ENCODE results near the gene SLC17A9. TPM values are rescaled to one million over a fixed set of nuclear protein-coding genes. Genes with fewer than 3 reads are reported as not detected.

Gene SLC17A9
- total RNA-seq, 1 experiment from 2014 or later: not detected

GRCh38 chr20:62957136-62958117, 4.9 kb downstream of the SLC17A9 start:
- no peak overlapping the region for H3K4me3 ChIP-seq (ENCODE audit: low read length)
- no TSS peak for BruUV-seq (replicated peaks)
- no peaks in the 10 kb centered on the region for H3F3A ChIP-seq (ENCODE audit: low read length, unreplicated experiment)
- intact Hi-C loops (cut with micrococcal nuclease): no loop called here
- no peak for TF ChIP-seq EZH2phosphoT487 (IDR thresholded peaks at IDR 0.05; ENCODE audit: borderline replicate concordance, low read length)
- H3K4me2 ChIP-seq (ENCODE audit: low read length): no peak overlapping the region
- H3K27ac ChIP-seq (ENCODE audit: low read length): no peak overlapping the region
- H3K27me3 ChIP-seq (ENCODE audit: low read length): no peaks in the 10 kb centered on the region
- H4K20me1 ChIP-seq (ENCODE audit: low read length): no peaks in the 10 kb centered on the region
- H2AFZ ChIP-seq (ENCODE audit: low read length): no peak overlapping the region
- H3K4me1 ChIP-seq (ENCODE audit: insufficient read depth, low read length): no peaks in the 10 kb centered on the region; the same call in 1 of the 2 replicates
- H3K79me2 ChIP-seq (ENCODE audit: low read length): no peaks in the 10 kb centered on the region
- no peak for DNase-seq
- H3K9me3 ChIP-seq (ENCODE audit: low read length): no peaks in the 10 kb centered on the region
- CTCF ChIA-PET: interaction anchor here (0.5 kb wide), 1 partner anchor 241 kb away, joined by 9 read pairs; no protein-coding TSS in a partner anchor
- POLR2A ChIA-PET (ENCODE audit: unreplicated experiment): no interaction called here
- no peaks in the 10 kb centered on the region for H3K36me3 ChIP-seq (ENCODE audit: low read depth, low read length)
- H3K9ac ChIP-seq (ENCODE audit: low read length): no peak overlapping the region
- H3K9me2 ChIP-seq (replicated peaks; ENCODE audit: low read length): no peaks in the 10 kb centered on the region
- no peak for ATAC-seq

GRCh38 chr20:62958388-62959100, 6.0 kb downstream of the SLC17A9 start:
- H3F3A ChIP-seq (ENCODE audit: low read length, unreplicated experiment): no peaks in the 10 kb centered on the region
- no peaks in the 10 kb centered on the region for H3K9me3 ChIP-seq (ENCODE audit: low read length)
- no TSS peak for BruUV-seq (replicated peaks)
- H4K20me1 ChIP-seq (ENCODE audit: low read length): no peaks in the 10 kb centered on the region
- no peak overlapping the region for H3K4me3 ChIP-seq (ENCODE audit: low read length)
- no peak overlapping the region for H3K4me2 ChIP-seq (ENCODE audit: low read length)
- no peak overlapping the region for H3K27ac ChIP-seq (ENCODE audit: low read length)
- intact Hi-C loops (cut with micrococcal nuclease): no loop called here
- ChIA-PET CTCF (no interaction called here), POLR2A (ENCODE audit: unreplicated experiment) (no interaction called here)
- ATAC-seq: no peak
- H3K79me2 ChIP-seq (ENCODE audit: low read length): no peaks in the 10 kb centered on the region
- DNase-seq: no peak
- no peaks in the 10 kb centered on the region for H3K27me3 ChIP-seq (ENCODE audit: low read length)
- H3K36me3 ChIP-seq (ENCODE audit: low read depth, low read length): no peaks in the 10 kb centered on the region
- H3K4me1 ChIP-seq (ENCODE audit: insufficient read depth, low read length): no peaks in the 10 kb centered on the region; the same call in 1 of the 2 replicates
- H3K9ac ChIP-seq (ENCODE audit: low read length): no peak overlapping the region
- TF ChIP-seq CTCF (conservative IDR thresholded peaks at IDR 0.05; ENCODE audit: low read depth, low read length): no peak
- TF ChIP-seq EZH2 (IDR thresholded peaks at IDR 0.05; ENCODE audit: low read length, unreplicated experiment): no peak
- no peak for TF ChIP-seq EZH2phosphoT487 (IDR thresholded peaks at IDR 0.05; ENCODE audit: borderline replicate concordance, low read length)
- H2AFZ ChIP-seq (ENCODE audit: low read length): no peak overlapping the region
- H3K9me2 ChIP-seq (replicated peaks; ENCODE audit: low read length): no peaks in the 10 kb centered on the region

- H3K9ac ChIP-seq (ENCODE audit: low read length): no peak overlapping the region
- no peak overlapping the region for H3K4me3 ChIP-seq (ENCODE audit: low read length)
- no peak overlapping the region for H3K27ac ChIP-seq (ENCODE audit: low read length)
- H3K9me2 ChIP-seq (replicated peaks; ENCODE audit: low read length): no peaks in the 10 kb centered on the region
- H3K4me1 ChIP-seq (ENCODE audit: insufficient read depth, low read length): no peaks in the 10 kb centered on the region; the same call in 1 of the 2 replicates
- no TSS peak for BruUV-seq (replicated peaks)
- DNase-seq (no peak), ATAC-seq (no peak)
- no peaks in the 10 kb centered on the region for H3K79me2 ChIP-seq (ENCODE audit: low read length)
- CTCF ChIA-PET: no interaction called here
- H3K9me3 ChIP-seq (ENCODE audit: low read length): no peaks in the 10 kb centered on the region
- H3K4me2 ChIP-seq (ENCODE audit: low read length): no peak overlapping the region
- POLR2A ChIA-PET (ENCODE audit: unreplicated experiment): no interaction called here
- intact Hi-C loops (cut with micrococcal nuclease): no loop called here
- H4K20me1 ChIP-seq (ENCODE audit: low read length): no peaks in the 10 kb centered on the region
- no peaks in the 10 kb centered on the region for H3K36me3 ChIP-seq (ENCODE audit: low read depth, low read length)
- TF ChIP-seq EZH2phosphoT487 (IDR thresholded peaks at IDR 0.05; ENCODE audit: borderline replicate concordance, low read length): no peak
- TF ChIP-seq CTCF (conservative IDR thresholded peaks at IDR 0.05; ENCODE audit: low read depth, low read length): no peak
- no peak for TF ChIP-seq EZH2 (IDR thresholded peaks at IDR 0.05; ENCODE audit: low read length, unreplicated experiment)
- H3F3A ChIP-seq (ENCODE audit: low read length, unreplicated experiment): no peaks in the 10 kb centered on the region
- H3K27me3 ChIP-seq (ENCODE audit: low read length): peaks cover 2% of the 10 kb centered on the region; the same call in 1 of the 2 replicates
- H2AFZ ChIP-seq (ENCODE audit: low read length): no peak overlapping the region
Measured at GRCh38 chr20:62959101-62959971, 6.8 kb downstream of the SLC17A9 start.
